Hematopoietic multipotent progenitor cell (in vitro differentiated cells): Measurements from ENCODE around the gene SRCAP. TPM values are rescaled to one million over a fixed set of nuclear protein-coding genes. Genes with fewer than 3 reads are reported as not detected.
"Not testable (repeated sequence)": the region's sequence is repeated elsewhere in the genome, so short reads cannot be mapped to it uniquely, and the experiment has no call there.

Source experiments
- DNase-seq, 3 donors: peaks; one replicate each; pipeline ENCODE4 v3.0.0-alpha.2; 2011 to 2015; ENCODE audit warnings: low read depth in 2 of 3, low spot score in 2 of 3
- total RNA-seq: library from RNA; depleted of rRNA; stranded (reverse); fragments of >200 nt; gene quantifications from one replicate; pipeline ENCODE4 v1.2.3, GENCODE V29; 2012

Gene SRCAP
- total RNA-seq, 1 donor = 30.4 TPM

DNA sequence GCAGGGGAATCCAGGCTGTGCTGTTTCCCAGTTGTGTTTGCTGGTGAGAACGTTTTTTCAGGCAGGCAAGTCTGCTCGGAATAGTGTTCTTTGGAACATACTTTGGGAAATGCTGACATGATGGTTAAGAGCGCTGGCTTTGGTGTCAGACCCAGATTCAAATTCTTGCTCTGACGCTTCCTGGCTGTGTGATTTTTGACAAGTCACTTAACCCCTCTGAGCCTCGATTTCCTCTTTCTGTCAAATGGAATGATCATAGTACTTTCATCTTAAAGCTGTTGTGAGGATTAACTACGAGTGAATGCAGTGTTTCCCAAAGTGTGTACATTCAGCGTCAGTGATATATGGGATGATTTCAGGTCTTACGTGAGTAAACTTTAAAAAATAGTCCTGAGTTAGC is 35.9 kb upstream of the SRCAP start:
- DNase-seq = no peak

- no peak for DNase-seq
These were observed 35.2 kb upstream of the SRCAP start for GRCh38 chr16:30663820-30664219.

DNA sequence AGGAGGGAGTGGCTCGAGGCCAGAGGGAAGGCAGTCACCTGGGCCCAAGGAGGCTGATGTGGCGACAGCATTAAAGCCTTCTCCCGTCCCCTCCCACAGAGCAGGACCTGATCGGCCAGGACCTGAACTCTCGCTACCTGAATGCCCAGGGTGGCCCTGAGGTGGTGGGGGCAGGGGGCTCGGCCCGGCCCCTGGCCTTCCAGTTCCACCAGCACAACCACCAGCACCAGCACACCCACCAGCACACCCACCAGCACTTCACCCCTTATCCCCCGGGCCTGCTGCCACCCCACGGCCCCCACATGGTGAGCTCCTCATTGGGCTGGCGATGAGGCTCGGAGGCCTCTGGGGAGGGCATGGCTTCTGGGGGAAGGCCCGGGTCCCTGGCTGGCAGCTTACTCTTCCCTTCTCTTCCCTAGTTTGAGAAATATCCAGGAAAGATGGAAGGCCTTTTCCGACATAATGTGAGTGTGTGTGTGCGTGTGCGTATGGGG is 34.3 kb upstream of the SRCAP start:
- no peak for DNase-seq

DNA sequence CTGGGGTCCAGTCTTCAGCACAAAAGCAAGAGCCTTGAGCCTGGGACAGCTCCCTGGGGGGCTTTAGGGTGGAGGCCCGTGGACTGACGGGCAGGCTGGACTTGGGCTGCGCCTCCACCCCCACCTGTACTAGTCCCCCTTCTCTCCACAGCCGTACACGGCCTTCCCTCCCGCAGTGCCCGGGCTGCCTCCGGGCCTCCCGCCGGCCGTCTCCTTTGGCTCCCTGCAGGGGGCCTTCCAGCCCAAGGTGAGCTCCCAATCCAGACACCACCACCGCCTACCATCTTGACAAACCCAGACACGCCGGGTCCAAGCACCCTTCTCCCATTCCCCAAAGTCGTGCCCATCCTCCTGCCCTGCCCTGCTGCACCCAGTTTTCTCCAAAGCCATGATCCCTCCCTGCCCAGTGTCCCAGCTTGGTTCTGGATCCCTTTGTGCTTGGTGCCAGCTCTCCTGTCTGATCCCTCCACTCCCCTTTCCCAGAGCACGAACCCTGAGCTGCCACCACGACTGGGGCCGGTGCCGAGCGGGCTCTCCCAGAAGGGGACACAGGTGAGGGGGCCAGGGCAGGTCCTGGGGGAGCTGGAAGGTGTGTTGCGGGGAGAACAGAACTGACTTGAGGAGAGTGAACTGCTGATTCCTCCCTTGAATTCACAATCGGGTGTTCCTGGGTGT is 33.7 kb upstream of the SRCAP start:
- no peak for DNase-seq

- DNase-seq = no peak
These were observed 33.2 kb upstream of the SRCAP start for GRCh38 chr16:30665830-30666190.

GRCh38 chr16:30666681-30667080 is 32.3 kb upstream of the SRCAP start:
- DNase-seq = no peak

DNA sequence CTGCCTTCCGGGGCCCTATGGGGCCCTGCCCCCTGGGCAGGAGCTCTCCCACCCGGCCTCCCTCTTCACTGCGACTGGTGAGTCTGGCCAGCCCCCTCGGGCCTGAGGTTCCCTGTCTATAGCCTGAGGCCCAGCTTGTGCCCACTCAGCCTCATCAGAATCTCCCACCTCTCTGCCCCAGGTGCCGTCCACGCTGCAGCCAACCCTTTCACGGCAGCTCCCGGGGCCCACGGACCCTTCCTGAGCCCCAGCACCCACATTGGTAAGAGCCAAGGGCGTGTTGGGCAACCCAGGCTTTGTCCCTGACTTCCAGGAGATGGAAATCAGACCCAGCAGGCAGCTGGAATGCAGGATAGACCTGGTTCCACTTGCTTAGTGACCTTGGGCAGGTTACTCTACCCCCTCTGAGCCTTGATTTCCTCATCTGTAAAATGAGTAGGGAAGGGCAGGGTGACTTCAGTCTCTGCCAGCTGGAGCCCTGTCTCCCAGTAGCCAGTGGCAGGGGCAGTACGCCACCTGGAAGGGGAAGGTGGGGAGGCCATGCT is 31.5 kb upstream of the SRCAP start:
- no peak for DNase-seq

GRCh38 chr16:30668393-30668792 is 30.6 kb upstream of the SRCAP start:
- no peak for DNase-seq

GRCh38 chr16:30669026-30669902 is 29.7 kb upstream of the SRCAP start:
- no peak for DNase-seq

- DNase-seq = no peak
These were observed 28.8 kb upstream of the SRCAP start for GRCh38 chr16:30669903-30670824.

- DNase-seq = no peak
These were observed 23.8 kb upstream of the SRCAP start for GRCh38 chr16:30675143-30675542.

GRCh38 chr16:30677931-30678585 is 20.9 kb upstream of the SRCAP start:
- no peak for DNase-seq

DNA sequence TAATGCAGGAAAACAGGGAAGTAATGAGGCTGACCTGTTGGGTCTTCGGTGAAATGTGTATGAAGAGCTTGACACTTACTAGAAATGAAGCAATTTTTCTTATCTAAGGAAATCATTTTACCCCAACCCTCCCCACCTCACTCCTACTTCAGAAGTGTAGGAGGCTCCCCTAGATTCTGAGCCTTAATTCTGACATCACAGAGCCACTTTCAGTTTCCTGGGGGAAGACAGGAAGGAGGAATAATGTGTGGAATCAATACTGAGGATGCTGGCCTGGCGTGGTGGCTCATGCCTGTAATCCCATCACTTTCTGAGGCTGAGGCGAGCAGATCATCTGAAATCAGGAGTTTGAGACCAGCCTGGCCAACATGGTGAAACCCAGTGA is 20.4 kb upstream of the SRCAP start:
- DNase-seq = no peak

- DNase-seq = no peak
These were observed 18.6 kb upstream of the SRCAP start for GRCh38 chr16:30680326-30680725.

DNA sequence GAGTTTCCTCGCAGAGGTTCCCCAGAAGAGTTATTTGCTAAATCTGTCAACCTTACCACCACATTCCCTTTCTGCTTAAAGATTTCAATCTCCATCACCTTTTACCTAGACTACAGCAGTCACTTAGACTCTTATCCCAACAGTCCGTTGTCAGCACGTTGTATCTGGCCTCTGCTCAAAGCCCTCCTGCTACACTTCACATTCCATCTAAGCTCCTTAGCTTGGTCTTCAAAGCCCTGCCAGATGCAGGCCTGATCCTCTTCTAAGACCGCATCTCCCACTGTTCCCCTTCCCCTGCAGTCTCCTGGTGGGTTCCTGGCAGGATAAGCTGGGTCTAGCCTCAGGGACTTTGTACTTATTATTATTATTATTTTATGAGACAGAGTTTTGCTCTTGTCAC is 10.3 kb upstream of the SRCAP start:
- DNase-seq = no peak

- no peak for DNase-seq
These were observed 7.1 kb upstream of the SRCAP start for GRCh38 chr16:30691907-30692306.

GRCh38 chr16:30692396-30693064 is 6.4 kb upstream of the SRCAP start:
- DNase-seq = peak in 1 of 3 donors; percentile 34

DNA sequence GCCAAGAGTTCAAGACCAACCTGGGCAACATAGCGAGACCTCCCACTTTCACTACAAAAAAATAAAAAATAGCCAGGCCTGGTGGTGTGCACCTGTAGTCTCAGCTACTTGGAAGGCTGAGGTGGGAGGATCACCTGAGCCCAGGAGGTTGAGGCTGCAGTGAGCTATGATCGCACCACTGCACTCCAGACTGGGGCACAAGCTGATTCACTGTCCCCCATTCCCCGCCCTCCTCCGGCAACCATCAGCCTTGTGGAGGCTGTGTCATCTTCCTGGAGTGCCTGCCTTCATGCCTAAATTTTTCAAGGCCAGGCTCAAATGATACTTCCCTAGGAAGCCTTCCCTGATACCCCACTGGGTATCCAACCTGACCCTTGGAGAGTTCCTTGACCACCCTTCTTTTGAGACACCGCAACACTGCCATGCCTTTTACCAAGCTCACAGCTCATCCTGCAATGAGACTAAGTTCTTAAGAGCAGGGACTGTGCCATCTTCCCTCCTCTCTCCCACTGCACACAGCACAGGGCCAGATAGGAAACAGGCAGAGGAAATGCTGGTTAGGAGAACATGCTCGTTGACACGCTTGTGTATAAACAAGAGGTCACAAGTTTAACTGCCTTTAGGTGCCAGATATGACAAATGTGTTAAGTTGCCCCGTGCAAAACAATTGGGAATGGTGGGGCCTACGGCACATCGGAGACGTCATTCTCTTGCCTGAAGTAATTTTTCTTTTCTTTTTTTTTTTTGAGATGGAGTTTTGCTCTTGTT is 3.9 kb upstream of the SRCAP start:
- DNase-seq = peak in 1 of 3 donors; percentile 40

DNA sequence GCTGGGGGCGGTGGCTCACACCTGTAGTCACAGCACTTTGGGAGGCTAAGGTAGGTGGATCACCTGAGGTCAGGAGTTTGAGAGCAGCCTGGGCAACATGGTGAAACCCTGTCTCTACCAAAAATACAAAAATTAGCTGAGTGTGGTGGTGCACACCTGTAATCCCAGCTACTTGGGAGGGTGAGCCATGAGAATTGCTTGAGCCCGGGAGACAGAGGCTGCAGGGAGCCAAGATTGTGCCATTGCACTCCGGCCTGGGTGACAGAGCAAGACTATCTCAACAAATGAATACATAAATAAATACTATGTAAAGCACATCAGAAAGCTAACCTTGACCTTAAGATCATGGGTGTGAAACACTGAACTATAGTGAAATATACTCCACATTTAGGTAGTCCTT is 2.3 kb upstream of the SRCAP start:
- DNase-seq = not testable (repeated sequence)
